ENCODE measurements around the gene STK17B. TPM values are rescaled to one million over a fixed set of nuclear protein-coding genes. Genes with fewer than 3 reads are reported as not detected.

The STK17B gene
- total RNA-seq, 1 experiment from 2014 or later = 16.9 TPM

GRCh38 chr2:196183528-196184231 is 12.3 kb upstream of the STK17B start:
- H3K4me2 ChIP-seq (ENCODE audit: low read length) = no peak overlapping the region
- no peak overlapping the region for H3K4me3 ChIP-seq (replicated peaks in 1 of 2; ENCODE audit: low read depth in 1 of 2, low read length in 2 of 2)
- no peak overlapping the region for H3K9ac ChIP-seq (ENCODE audit: low read length)
- no peak overlapping the region for H3K27ac ChIP-seq (ENCODE audit: low read depth, low read length)
- no peaks in the 10 kb centered on the region for H3K9me3 ChIP-seq (ENCODE audit: control insufficient read depth in 1 of 2, insufficient read depth in 1 of 2, low read depth in 1 of 2, low read length in 2 of 2)
- POLR2A ChIA-PET = no interaction called here
- no peaks in the 10 kb centered on the region for H3K79me2 ChIP-seq (ENCODE audit: insufficient read depth, low read length)
- H4K20me1 ChIP-seq (ENCODE audit: insufficient read depth) = no peaks in the 10 kb centered on the region
- peak overlapping the region; percentile 27 for H2AFZ ChIP-seq (ENCODE audit: low read depth, low read length, poor library complexity, severe bottlenecking)
- intact Hi-C loops (cut with micrococcal nuclease) = no loop called here
- no peak for TF ChIP-seq YY1 (IDR thresholded peaks at IDR 0.05; ENCODE audit: extremely low read depth, insufficient replicate concordance, low read depth, low read length)
- no peak for TF ChIP-seq EZH2phosphoT487 (IDR thresholded peaks at IDR 0.05; ENCODE audit: borderline replicate concordance)
- TF ChIP-seq ELF1 (IDR thresholded peaks at IDR 0.05; ENCODE audit: borderline replicate concordance, low read depth) = no peak
- TF ChIP-seq CBX3 (IDR thresholded peaks at IDR 0.05; ENCODE audit: low read depth) = no peak
- no peak for TF ChIP-seq SRF (IDR thresholded peaks at IDR 0.05; ENCODE audit: low read depth)
- TF ChIP-seq, protein P1, sequence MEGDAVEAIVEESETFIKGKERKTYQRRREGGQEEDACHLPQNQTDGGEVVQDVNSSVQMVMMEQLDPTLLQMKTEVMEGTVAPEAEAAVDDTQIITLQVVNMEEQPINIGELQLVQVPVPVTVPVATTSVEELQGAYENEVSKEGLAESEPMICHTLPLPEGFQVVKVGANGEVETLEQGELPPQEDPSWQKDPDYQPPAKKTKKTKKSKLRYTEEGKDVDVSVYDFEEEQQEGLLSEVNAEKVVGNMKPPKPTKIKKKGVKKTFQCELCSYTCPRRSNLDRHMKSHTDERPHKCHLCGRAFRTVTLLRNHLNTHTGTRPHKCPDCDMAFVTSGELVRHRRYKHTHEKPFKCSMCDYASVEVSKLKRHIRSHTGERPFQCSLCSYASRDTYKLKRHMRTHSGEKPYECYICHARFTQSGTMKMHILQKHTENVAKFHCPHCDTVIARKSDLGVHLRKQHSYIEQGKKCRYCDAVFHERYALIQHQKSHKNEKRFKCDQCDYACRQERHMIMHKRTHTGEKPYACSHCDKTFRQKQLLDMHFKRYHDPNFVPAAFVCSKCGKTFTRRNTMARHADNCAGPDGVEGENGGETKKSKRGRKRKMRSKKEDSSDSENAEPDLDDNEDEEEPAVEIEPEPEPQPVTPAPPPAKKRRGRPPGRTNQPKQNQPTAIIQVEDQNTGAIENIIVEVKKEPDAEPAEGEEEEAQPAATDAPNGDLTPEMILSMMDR (IDR thresholded peaks at IDR 0.05 in 2 of 3, conservative IDR thresholded peaks at IDR 0.05 in 1 of 3; ENCODE audit: borderline replicate concordance in 1 of 3, insufficient read depth in 1 of 3, low read depth in 2 of 3, low read length in 2 of 3) = no peak
- TF ChIP-seq POLR2A (IDR thresholded peaks at IDR 0.05; ENCODE audit: borderline replicate concordance, extremely low read depth, insufficient read depth, insufficient read length) = no peak
- TF ChIP-seq SP1 (IDR thresholded peaks at IDR 0.05; ENCODE audit: low read depth) = no peak
- TF ChIP-seq, protein P2, sequence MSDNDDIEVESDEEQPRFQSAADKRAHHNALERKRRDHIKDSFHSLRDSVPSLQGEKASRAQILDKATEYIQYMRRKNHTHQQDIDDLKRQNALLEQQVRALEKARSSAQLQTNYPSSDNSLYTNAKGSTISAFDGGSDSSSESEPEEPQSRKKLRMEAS (IDR thresholded peaks at IDR 0.05) = no peak
- TF ChIP-seq ZFX (IDR thresholded peaks at IDR 0.05) = no peak
- no peak for TF ChIP-seq EGR1 (IDR thresholded peaks at IDR 0.05; ENCODE audit: low read depth)
- TF ChIP-seq SIN3A (IDR thresholded peaks at IDR 0.05; ENCODE audit: low read depth) = no peak
- TF ChIP-seq TCF7L2 (IDR thresholded peaks at IDR 0.05; ENCODE audit: borderline replicate concordance, extremely low read depth, insufficient read depth, insufficient read length) = no peak
- TF ChIP-seq, protein P3, sequence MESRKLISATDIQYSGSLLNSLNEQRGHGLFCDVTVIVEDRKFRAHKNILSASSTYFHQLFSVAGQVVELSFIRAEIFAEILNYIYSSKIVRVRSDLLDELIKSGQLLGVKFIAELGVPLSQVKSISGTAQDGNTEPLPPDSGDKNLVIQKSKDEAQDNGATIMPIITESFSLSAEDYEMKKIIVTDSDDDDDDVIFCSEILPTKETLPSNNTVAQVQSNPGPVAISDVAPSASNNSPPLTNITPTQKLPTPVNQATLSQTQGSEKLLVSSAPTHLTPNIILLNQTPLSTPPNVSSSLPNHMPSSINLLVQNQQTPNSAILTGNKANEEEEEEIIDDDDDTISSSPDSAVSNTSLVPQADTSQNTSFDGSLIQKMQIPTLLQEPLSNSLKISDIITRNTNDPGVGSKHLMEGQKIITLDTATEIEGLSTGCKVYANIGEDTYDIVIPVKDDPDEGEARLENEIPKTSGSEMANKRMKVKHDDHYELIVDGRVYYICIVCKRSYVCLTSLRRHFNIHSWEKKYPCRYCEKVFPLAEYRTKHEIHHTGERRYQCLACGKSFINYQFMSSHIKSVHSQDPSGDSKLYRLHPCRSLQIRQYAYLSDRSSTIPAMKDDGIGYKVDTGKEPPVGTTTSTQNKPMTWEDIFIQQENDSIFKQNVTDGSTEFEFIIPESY (IDR thresholded peaks at IDR 0.05; ENCODE audit: extremely low read depth, insufficient replicate concordance, low read length) = no peak
- TF ChIP-seq FOSL1 (IDR thresholded peaks at IDR 0.05; ENCODE audit: low read depth) = no peak
- TF ChIP-seq CEBPB (IDR thresholded peaks at IDR 0.05; ENCODE audit: low read depth) = no peak
- DNase-seq (ENCODE audit: low read depth, low spot score) = no peak
- no peak for ATAC-seq
- CTCF ChIA-PET = no interaction called here
- no peaks in the 10 kb centered on the region for H3K4me1 ChIP-seq (ENCODE audit: control insufficient read depth in 1 of 2, insufficient read depth in 2 of 2, low read length in 2 of 2)
- H3K27me3 ChIP-seq (ENCODE audit: insufficient read depth, low read length) = no peaks in the 10 kb centered on the region
- no peaks in the 10 kb centered on the region for H3K36me3 ChIP-seq (ENCODE audit: control insufficient read depth in 1 of 2, insufficient read depth in 2 of 2, low read length in 2 of 2)
- RAD21 ChIA-PET (ENCODE audit: low non-redundant PET in 1 of 2, low total read pairs in 2 of 2, uncharacterized antibody in 2 of 2, unreplicated experiment in 2 of 2) = no interaction called here
- no TSS peak for BruUV-seq (replicated peaks)
- no peaks in the 10 kb centered on the region for H3K9me2 ChIP-seq (ENCODE audit: insufficient read depth)

All from HCT116 (cell line).